GM18868 (cell line): ENCODE measurements around the gene FUT7.

Experiments used
- ATAC-seq: cut with Tn5 transposase; IDR thresholded peaks from one replicate; pipeline ENCODE4 v1.9.1; 2021; ENCODE audit warnings: mild to moderate bottlenecking, moderate library complexity; ENCODE audit not compliant: unreplicated experiment

Gene FUT7

DNA sequence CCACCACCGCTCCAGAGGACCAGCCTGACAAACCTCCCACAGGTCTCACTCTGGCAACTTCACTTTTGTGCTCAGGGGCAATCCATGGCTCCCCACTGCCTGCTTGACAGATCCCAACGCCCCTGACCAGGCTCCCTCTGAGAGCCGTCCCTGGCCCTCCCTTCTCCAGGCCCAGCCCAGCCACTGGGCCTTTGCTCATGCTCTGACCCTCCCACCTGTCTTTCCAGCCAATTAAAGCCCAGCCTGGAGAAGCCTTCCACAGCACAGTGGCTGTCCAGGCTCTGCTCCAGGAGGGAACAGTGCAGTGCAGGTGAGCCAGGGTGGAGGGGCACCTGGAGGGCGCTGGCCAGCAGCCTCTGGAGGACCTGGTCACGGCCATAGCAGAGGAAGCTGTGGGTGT, 18.7 kb upstream of the FUT7 start:
- no peak for ATAC-seq

DNA sequence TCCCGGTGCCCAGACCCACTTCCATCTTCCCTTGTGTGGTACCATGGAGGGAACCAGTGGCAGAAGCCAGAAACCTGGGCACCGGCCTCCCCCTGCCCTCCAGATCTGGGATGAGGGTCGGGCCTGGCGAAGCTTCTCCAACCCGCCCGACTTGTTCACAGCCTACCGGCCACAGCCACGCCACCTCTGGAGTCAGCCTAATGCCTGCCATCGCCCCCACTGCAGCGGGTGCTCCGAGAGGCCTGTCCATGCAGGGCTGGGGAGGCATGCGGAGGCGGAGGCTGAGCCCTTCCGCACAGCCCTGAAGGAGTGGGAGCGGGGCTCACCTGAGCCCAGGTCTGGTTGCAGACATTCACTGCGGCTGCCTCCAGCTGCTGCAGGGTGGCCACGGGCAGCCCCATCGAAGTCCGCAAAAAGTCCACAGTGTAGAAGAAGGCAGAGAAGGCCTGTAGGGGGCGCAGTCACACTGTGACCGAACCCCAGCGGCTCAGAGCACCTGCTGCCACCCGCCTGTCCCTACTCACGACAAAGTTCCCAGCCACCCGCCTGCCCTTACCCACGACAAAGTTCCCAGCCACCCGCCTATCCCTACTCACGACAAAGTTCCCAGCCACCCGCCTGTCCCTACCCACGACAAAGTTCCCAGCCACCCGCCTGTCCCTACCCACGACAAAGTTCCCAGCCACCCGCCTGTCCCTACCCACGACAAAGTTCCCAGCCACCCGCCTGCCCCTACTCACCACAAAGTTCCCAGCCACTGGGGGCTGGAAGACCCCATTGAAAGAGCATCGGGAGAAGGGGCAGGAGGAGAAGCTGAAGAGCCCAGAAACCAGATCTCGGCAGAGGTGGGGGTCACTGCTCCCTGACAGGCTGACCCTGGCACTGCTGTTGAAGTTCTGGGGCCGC, 17.9 kb upstream of the FUT7 start:
- no peak for ATAC-seq

DNA sequence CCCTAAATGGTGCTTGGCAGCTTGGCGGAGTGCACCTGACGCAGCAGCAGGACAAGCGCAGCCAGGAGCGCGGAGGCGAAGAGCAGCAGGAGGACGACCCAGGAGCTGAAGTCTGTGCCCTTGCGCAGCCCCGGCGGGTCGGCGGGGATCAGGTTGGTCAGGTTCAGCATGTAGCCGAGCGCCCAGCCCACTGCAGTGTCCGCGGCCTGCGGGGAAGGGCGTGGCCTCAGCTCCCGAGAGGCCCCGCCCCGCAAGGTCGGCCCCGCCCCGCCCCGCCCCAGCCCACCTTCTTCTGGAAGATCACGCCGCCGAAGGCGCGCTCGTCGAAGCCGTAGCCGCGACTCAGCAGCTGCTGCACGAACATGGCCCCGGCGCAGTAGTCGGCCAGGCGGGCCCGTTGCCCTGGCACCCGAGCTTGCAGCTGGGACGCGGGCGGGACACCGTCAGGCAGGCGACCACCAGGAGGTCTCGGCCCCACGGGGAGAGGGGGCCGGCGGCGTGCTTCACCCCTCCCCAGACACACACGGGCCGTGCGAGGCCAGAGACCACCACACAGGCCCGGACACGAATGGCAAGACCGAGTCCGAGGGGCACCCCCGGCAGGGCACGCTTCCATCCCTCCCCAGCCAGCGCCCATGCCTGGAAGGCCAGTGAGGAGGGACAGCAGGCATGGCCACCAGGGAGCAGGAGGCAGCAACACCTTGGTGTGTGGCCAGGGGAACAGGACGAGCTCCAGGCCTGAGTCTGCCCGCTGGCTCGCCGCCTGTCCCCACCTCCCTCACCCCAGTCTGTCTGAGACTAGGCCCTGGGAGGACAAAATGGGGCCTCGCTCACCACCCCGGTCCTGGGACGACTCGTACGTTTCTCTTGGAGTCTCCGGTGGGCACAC, 17.0 kb upstream of the FUT7 start:
- no peak for ATAC-seq

DNA sequence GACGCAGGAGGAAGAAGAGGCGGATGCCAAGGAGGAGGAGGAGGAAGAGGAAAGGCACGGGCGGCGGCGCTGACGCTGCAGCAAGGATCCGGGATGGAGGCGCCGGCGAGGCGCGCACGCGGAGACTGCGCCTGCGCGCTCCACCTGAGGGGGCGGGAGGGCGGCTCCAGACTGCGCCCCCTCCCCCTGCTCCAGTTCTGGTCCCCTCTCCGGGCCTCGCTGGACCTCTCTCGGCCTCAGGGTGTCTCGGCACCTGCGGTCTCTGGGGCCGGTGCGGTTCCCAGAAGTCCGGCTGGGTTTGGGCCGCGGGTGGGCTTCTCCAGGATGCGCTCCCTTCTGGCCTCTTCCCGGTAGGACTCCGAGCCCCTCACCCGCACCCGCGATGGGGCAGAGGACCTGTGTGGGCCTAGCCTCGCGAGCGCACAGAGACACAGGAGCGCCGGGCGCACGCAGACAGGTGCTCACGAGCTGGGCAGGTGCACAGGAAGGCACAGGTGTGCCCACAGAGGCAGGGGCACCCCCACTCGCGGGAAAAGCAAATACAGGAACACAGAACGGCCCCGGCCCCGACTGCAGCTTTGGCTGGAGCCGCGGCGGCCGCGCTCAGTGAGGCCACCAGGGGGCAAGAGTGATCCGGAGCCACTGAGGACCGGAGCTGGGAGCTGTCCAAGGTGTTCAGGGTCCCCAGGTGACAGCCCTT, 14.3 kb upstream of the FUT7 start, which contains the start of gene NPDC1:
Gene NPDC1 (minus strand): TSS at position 90 of the 700 bp plus-strand sequence. CDS start 188 bp downstream, outside the sequence.
- ATAC-seq: no peak

DNA sequence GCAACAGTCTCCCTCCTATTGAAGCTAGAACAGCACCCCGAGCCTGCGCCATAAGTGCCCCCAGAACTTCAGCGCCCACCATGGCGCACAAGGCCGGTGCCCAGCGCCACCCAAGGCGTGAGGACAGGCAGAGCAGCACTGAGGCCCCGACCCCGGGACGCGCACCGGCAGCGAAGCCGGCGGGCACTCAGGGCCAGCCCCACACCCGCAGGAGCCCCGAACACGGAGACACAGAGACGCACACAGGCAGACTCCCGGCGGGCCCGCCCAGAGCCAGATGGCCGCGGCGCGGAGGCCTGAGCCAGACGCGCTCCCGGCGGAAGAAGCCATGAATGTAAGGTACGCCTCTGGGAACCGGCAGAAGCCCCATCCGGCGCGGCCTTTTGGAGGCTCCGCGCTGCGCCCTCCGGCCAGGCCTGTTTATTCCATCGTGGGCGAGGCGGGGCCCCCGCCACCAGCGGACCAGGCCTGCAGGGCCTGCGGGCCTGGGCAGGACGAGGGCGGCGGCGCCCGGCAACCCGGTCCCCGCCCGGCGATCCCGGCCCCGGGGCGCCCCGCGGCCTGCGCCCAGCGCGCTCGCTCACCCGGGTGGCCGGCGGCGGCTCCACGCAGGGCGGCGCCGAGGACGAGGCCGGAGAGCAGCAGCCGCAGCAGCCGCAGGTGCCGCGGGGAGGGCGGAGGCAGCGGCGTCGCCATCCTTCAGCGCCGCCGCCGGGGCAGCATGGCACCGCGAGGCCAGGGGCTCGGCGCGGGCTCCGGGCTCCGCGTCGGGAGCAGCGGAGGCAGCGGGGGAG, 13.6 kb upstream of the FUT7 start:
- ATAC-seq: no peak

DNA sequence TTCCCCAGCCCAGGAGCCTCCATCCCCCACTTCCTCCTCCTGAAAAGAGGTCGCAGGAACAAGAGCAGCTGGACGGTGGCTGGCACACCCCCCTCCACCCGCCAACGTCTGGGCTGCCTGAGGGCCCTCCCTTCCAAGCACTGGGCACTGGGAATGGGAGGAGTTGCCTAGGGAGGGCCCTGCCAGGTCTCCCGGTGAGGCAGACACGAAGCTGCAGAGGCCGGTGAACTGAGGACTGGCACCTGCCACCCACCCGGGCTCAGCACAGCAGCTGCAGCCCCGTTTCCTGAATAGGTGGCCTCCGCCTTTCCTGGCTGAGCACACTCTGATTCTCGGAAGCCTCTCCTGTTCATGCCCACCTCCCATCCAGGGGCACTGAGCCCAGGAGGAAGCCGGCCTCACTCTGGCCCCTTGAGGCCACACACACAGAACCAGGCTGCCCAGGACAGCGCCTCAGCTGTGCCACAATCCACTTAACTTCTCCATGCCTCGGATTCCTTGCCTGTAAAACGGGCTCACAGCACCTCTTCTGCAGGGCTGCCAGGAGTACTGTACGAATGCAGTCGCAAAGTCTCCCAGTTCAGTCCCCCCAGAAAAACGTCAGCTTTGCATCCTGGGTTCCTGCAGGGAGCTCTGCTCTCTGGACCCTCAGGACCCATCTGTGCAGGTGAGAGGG, 12.8 kb upstream of the FUT7 start:
- no peak for ATAC-seq

DNA sequence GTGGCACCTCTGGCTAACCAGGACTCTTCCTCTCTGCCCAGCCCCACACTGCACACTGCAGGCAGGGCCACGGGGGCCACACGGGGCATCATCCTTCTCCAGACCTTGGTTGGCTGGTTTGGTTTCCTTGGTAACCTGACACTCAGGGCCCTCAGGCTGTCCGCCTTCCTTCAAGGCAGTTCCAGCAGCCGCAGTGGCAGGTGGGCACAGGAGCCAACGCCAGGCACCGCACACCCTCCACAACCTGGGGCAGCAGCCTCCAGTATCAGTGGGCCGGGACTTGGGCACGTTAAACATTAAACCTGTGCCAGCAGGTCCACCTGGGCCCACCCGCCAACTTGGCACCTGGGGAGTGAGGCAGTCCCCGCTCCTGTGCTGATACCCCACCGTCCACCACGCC, 12.1 kb upstream of the FUT7 start:
- ATAC-seq: no peak

DNA sequence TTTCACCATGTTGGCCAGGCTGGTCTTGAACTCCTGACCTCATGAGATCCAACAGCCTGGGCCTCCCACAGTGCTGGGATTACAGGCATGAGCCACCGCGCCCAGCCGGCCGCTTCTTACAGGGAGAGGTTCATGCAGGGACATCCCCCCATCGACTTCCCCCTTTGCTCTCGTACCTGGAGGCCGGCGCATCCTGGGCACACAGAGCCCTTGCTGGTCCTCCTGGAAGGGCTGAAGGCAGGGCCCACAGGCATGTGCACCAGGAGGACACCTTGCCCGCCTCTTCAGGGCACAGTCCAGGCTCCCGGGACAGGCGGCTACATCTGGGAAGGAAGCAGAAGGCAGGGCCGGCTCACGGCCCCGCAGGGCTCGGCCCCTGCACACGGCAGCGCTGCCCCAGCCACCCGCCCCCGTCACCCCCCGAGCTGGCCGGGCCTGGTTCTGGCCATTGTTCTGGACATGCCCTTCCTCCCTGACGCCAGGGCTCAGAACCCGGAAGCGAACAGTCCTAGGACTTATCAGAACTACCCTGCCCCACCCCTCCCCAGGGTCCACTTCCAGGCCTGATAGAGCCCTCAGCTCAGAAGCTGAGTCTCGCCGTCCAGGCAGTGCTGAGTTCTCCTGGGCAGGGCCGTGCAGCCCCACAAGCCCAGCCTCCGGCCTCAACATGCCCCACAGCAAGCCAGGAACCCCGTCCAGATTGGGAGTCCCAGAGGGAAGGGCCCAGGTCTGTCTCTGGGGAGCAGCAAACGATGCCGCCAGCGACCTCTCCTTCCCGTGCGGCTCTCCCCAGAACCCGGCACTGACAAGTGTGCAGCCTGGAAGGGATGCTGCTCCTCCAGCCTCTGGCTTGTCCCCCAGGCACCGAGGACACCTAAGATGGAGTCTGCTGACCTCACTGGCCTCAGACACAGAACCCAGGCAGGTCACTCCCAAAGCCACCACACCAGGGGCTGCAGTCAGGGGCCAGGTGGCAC, 11.2 kb upstream of the FUT7 start:
- ATAC-seq: no peak

DNA sequence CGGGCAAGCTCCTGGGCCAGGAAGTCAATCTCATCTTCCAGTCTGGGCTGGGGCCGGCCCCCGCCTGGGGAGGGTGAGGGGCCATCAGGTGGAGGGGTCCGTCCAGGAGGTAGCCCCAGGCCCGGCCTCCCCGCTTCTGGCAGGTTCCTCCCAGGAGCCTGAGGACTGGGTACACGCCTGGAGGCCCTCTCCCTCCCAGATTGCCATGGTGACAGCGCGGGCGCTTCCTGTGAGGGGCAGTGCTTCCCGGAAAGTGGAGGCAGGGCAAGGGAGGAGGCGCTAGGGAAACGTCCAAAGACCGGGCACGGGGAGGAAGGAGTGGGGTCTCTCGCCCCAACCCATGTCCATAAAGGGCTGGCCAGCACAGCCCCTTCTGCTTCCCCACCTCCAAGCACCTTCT, 9.2 kb upstream of the FUT7 start:
- no peak for ATAC-seq

DNA sequence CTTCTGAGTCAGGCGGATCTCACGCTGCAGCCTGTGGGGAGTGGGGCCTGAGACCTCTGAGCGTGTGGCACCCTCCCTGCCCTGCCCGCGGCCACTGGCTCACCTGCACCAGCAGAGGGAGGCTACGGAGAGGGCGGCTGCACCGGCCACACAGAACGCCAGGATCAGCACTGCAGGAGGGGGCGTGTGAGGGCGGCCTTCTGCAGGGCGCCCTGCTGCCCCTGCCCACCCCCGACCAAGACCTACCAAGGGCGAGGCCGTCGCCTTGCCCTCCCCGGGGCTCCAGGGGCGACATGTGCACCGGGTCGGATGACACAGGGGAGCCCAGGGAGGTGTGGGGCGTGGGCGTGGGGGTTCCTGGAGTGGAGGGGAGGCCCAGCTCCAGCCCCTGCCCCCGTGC, 8.7 kb upstream of the FUT7 start:
- no peak for ATAC-seq

DNA sequence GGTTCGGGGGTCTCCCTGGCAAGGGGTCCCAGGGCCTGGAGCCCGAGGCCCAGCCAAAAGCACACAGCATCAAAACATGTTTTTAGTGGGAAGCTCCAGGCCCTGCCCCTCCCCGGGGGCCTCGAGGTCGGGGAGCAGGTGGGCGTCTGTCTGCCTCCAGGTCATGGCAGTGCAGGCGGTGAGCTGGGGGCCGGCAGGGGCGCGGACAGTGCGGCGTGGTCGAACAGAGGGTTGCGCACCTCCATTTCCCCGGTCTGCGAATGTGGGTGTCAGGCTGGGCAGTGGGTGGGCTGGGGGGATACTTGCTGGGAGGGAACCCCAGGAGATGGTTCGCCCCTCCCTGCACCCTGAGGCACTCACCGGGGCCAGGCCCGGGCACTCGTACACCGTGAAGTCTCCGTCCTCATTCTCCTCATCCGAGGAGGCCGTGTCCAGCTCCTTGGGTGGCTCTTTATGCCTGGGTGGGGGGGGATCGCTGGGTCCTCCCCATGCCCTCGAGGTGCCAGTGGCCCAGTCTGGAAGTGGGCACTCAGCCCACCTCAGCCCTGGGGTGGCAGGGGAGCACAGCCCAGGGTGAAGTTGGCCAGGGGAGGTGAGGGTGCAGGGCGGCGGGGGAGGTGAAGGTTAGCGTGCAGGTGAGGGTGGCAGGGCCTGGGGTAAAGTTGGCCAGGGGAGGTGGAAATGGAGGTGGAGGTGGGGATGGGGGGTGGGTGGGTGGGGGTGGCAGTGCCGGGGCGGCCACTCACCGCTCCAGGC, 7.9 kb upstream of the FUT7 start:
- no peak for ATAC-seq

DNA sequence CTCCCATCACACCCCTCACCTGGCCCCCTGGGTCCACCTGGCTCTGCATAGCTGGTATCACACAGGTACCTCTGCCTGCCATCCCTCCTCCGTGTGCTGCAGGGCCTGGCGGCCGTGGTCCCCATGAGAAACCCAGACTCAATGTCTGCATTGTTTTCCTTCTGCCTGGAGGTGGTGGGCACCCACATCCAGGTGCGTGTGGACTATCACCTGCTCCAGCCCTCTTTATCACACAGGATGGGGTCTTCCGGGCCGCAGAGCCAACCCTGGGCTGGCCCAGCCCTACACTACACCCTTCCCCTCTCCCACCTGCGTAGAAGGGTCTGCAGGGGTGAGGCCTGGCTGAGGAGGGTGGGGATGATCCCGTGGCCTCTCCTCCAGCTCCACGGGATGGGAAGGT, 7.0 kb upstream of the FUT7 start:
- ATAC-seq: no peak

DNA sequence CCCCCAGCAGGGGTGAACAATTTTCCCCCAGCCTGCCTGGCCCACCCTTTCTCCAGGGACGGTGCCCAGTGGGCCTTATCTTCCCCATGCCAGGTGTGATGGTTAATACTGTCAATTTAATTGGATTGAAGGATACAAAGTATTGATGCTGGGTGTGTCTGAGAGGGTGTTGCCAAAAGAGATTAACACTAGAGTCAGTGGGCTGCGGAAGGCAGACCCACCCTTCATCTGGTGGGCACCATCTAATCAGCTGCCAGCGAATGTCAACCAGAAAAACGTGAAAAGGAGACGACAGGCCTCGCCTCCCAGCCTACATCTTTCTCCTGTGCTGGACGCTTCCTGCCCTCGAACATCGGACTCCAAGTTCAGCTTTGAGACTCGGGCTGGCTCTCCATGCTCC, 5.6 kb upstream of the FUT7 start:
- ATAC-seq: no peak

DNA sequence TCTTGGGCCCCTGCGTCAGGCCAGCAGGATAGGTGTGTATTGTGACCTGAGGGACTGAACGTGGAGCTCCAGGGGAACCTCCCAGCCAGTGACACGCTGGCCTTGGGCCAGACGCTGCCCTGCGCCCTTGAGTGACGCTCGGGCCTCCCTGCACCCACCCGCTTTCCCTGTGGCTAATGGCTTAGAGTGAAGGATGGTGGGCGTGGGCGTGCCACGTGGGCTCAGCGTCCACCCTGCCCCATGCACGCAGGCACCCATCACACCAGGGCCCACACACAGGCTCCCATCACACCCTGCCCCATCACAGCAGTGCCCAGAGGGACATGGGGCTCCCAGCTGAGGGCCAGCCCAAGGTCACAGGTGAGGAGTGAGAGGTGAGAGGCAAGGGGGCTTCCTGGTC, 5.1 kb upstream of the FUT7 start:
- ATAC-seq: no peak

DNA sequence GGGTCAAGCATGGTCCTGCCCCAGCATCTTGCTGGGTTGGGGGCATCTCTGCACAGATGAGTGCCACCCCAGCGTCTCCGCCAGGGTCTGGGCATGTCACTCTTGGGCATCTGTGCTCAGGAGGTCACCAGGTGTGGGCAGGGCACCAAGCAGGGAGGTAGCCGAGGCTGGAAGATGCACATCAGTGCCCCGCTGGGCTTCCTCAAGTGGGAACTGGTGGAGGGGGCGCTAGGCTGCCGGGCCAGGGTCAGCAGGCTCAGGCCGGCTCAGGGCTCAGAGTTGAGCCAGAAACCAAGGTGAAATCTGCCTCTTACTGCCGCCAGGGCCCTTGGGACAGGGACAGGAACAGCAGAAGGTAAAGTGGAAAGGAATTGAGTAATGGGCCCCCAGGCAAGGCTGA, 4.0 kb upstream of the FUT7 start:
- ATAC-seq: no peak

DNA sequence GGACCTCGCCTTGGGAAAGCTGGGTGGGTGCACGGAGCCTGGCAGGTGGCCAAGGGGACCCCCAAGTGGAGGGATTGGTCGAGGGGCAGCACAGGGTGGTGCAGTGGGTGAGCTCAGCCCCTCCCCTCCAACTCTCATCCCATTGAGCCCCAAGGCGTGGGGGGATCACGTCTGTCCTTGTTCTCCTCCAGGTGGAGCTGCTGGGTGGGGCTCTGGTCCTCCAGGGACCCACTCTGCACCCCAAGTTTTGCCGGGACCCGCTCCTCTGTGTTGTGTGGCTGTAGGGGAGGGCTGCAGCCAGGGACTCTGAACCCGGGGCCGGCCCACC, 3.6 kb upstream of the FUT7 start:
- ATAC-seq: no peak

DNA sequence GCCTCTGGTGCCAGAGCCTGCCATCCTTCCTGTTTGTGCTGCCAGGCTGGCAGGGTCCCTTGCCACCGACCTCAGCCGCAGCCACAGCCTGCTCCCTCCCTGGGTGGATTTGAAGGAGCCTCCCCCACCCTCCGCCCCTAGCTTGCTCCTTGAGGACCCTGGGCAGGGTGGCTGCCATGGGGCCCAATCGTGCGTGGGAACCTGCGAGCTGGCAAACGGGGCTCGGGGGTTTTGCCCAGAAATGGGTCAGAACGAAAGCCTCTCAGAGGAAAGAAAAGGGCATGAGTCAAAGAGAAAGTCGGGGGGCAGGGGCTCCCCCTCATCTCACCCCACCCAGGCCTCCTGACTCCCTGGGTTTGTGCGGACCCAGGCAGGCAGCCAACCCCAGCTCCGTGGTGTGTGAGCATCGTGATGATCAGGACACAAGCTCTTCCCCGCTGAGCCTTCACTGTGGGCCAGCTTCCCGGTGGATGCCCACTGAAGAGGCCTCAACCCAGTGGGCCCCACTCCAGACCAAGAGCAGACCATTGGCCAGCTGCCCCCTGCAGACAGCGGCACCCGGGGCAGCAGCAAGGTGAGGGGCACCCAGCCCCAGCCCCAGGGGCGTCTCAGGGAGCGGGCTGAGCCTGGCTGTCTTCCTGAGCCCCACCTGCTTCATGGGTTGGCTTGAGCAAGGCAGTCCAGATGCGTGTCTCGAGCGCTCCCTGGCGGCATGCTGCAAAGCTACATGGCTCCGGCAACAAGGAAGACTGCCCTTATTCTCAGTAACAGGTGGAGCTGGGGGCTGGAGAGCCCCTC, 3.0 kb upstream of the FUT7 start:
- ATAC-seq: peak; percentile 64
